DOHH2 (cell line): ENCODE results near the gene APC.

Source experiments
- CTCF ChIP-seq: fragments of 200-600 bp; sonication (generic); IDR thresholded peaks from one replicate; pipeline ENCODE4 v1.5.1; 2014; ENCODE audit warnings: antibody characterized with exemption, mild to moderate bottlenecking, low read depth, low read length; ENCODE audit not compliant: poor library complexity, severe bottlenecking
- EZH2phosphoT487 ChIP-seq: fragments of 200-600 bp; sonication (generic); IDR thresholded peaks from 2 replicates; pipeline ENCODE4 v1.6.1; 2017; ENCODE audit warnings: borderline replicate concordance, mild to moderate bottlenecking, antibody characterized with exemption, low read length, moderate library complexity, mixed read lengths

- TF ChIP-seq CTCF (no peak), EZH2phosphoT487 (no peak)
Observed at GRCh38 chr5:112735702-112736101, 2.0 kb upstream of the APC start.
